Activated CD8-positive, alpha-beta memory T cell treated with anti-CD3 and anti-CD28 coated beads, Interleukin-2, amount 50 U/mL, for 48 hours (primary cell): Measurements from ENCODE around the gene PTPN13.

Experiments used
- DNase-seq: peaks from one replicate; pipeline ENCODE4 v3.0.0-alpha.2; 2020

Gene PTPN13

DNA sequence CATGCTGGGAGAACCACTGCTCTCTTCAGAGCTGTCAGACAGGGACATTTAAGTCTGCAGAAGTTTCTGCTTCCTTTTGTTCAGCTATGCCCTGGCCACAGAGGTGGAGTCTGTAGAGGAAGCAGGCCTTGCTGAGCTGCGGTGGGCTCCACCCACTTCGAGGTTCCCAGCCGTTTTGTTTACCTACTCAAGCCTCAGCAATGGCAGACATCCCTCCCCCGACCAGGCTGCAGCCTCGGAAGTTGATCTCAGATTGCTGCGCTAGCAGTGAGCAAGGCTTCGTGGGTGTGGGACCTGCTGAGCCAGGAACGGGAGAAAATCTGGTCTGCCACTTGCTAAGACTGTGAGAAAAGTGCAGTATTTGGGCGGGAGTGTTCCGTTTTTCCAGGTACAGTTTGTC lies 136.2 kb downstream of the PTPN13 start:
- DNase-seq, result no peak

DNA sequence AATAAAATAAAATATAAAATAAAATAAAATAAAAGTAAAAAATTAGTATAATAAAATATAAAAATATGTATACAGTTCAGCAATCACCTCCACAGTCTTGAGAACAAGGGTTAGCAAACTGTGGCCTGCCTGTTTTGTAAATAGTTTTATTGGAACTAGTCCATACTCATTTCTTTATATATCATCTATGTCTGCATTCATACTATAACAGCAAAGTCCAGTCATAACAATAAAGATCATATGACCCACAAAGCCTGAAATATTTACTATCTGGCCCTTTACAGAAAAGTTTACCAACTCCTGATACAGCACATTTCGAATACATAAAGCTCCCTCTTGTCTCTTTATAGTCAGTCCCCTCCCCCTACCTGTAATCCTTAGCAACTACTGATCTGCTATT lies 143.1 kb downstream of the PTPN13 start:
- DNase-seq, result no peak

DNA sequence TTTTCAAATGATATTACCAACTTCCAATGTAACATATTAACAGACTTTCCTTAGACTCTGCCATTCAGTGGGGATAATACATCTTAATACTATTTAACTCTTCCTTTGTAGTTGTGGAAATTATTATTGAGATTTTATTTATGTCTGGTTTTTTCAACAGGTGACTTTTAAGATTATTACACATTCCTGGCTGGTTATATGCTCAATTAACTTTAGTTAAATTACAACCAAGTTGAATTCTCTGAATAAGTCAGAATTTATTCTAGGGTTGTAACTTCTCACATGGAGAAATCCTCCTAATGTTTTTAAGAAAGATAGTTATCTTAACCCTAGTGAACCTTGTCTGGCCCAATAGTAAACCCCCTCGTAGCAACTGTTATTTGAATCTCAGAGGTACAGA lies 147.7 kb downstream of the PTPN13 start:
- DNase-seq, result no peak

DNA sequence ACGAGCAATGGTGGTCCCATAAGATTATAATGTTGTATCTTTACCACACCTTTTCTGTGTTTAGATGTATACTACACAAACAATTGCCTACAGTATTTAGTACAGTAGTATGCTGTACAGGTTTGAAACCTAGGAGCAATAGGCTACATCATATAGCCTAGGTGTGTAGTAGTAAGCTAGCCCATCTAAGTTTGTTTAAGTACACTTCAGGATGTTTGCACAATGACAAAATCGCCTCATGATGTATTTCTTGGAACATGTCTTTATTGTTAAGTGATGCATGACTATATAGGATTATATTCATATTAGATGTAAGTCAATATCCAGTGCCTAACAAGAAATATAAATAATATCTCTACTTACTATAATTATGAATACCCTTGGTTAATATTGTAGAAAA lies 150.5 kb downstream of the PTPN13 start:
- DNase-seq, result no peak

DNA sequence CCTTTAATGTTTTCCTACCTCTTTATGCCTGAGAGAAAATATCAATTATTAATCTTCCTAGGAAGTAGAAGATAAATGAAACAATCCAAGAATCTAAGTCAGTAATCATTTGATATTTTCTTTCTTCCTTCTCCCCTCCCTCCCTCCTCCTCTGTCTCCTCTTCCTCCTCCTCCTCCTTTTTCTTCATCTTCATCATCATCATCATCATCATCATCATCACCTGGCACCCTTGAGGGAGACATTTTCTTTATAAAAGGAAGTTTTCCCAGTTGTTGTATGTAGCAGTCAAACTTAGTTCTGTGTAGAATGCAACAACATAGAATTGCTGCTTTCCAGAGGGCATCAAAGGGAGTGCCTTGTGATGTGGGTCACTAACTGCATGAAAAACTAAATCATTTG lies 155.0 kb downstream of the PTPN13 start:
- no peak for DNase-seq

DNA sequence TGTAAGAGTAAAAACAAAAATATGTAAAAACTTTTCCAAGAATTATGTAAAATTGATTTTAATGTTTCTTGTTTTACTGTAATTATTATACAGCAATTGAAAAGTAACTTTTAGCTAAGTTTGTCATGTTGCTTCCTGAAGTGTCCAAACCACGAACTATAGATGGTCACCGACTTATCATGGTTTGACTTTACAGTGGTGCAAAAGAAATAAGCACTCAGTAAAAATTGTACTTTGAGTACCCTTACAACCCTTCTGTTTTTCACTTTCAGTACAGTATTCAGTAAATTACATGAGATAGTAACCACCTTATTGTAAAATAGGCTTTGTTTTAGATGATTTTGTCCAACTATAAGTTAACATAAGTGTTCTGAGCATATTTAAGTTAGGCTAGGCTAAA lies 161.3 kb downstream of the PTPN13 start:
- DNase-seq, result no peak

DNA sequence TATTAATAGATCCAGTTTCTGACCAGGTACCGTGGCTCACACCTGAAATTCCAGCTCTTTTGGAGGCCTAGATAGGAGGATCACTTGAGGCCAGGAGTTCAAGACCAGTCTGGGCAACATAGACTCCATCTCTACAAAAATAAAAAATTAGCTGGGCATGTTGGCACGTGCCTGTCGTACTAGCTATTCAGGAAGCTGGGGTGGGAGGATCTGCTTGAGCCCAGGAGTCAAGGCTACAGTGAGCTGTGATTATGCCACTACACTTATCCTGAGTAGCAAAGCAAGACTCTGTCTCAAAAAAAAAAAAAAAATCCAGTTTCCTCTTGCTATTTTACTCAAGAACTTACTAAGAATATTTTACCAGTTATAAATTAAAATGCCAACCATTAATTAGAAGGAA lies 163.4 kb downstream of the PTPN13 start:
- no peak for DNase-seq

DNA sequence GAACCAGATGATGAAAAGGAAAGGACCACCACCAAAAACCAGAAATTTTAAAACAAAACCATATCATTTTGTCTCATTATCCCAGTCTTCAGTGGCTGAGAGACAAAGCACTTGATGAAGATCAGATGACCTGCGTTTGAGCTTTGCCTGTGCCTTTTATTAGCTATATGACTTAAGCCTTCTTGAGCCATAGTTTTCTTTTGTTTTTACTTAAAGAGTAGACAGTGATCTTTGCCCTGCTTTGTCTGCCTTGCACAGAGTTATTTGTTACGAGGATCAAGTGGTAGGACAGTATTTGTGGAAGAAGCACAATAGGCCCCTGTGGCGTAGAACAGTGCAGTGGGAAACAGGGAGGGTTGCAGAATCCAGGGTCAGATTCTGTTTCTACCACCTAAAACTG lies 165.2 kb downstream of the PTPN13 start:
- DNase-seq, result no peak

DNA sequence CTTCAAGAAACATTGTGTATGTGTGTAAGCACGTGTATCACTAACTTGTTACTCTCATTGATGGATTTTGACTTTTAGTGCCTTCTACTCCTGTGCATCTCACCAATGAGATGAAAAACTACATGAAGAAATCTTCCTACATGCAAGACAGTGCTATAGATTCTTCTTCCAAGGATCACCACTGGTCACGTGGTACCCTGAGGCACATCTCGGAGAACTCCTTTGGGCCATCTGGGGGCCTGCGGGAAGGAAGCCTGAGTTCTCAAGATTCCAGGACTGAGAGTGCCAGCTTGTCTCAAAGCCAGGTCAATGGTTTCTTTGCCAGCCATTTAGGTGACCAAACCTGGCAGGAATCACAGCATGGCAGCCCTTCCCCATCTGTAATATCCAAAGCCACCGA lies 168.5 kb downstream of the PTPN13 start:
- DNase-seq, result no peak

DNA sequence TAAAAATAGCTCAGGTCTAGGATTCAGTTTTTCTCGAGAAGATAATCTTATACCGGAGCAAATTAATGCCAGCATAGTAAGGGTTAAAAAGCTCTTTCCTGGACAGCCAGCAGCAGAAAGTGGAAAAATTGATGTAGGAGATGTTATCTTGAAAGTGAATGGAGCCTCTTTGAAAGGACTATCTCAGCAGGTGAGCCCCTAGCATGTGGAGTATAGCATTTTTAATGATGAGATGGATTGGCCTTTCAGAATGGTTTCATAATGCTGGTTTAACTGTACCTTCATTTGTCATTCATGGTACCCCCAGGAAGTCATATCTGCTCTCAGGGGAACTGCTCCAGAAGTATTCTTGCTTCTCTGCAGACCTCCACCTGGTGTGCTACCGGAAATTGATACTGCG lies 175.7 kb downstream of the PTPN13 start:
- DNase-seq, result no peak

DNA sequence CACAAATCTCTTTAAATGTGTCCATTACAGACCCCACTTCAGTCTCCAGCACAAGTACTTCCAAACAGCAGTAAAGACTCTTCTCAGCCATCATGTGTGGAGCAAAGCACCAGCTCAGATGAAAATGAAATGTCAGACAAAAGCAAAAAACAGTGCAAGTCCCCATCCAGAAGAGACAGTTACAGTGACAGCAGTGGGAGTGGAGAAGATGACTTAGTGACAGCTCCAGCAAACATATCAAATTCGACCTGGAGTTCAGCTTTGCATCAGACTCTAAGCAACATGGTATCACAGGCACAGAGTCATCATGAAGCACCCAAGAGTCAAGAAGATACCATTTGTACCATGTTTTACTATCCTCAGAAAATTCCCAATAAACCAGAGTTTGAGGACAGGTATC lies 177.0 kb downstream of the PTPN13 start:
- DNase-seq, result no peak

DNA sequence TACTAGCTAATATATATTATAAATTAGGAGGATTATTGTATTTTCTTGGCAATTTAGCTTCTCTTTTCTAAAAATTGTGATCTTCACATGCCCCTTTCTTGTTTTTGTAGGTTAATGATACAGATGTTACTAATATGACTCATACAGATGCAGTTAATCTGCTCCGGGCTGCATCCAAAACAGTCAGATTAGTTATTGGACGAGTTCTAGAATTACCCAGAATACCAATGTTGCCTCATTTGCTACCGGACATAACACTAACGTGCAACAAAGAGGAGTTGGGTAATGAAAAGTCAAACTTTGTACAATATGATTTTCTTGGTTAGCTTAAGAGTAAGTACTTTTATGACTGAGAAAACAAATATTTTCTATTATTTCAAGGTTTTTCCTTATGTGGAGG lies 180.9 kb downstream of the PTPN13 start:
- no peak for DNase-seq

DNA sequence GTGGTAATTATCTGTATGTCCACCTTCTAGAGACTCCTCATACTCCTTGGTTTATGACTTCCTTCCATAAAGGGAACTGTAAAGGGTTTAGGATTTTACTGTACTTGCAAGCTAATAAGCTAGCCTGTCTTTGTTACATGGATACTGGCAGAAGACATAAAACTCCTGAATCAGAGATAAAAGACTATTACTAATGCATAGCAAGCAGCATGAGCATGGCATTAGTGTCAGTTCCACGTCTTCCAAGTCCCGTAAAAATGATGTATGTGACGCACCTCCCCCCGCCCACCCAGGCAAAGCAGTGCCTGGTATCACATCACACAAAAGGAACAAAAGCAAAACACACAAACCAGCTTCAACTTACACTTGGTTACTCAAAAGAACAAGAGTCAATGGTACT lies 184.1 kb downstream of the PTPN13 start:
- no peak for DNase-seq

DNA sequence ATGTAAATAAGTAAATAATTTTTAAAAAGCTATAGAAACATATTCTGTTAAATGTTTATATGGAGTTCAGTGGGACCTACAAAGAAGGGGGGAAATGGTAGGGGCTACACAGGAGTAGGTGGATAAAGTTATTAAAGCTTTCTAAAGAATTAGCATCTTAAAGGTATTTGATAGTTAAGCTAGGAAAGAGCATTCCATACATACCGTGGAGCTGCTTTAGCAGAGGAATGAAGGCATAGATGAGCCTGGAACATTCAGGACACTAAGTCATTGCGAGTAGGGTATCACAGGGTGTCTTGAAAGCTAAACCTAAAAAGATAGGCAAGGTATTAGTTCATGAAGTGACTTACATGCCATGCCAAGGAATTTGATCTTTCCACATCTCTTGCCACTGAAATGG lies 194.7 kb downstream of the PTPN13 start:
- DNase-seq, result no peak

DNA sequence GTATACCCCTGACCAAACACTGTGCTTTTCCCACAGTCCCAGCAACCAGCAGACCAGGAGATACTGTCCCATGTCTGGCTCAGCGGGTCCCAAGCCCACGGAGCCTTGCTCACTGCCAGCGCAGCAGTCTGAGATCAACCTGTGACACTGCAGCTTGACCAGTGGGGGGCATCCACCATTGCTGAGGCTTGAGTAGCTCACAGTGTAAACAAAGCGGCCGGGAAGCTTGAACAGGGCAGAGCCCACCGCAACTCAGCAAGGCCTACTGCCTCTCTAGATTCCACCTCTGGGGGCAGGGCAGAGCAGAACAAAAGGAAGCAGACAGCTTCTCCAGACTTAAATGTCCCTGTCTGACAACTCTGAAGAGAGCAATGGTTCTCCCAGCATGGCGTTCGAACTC lies 197.0 kb downstream of the PTPN13 start:
- no peak for DNase-seq

DNA sequence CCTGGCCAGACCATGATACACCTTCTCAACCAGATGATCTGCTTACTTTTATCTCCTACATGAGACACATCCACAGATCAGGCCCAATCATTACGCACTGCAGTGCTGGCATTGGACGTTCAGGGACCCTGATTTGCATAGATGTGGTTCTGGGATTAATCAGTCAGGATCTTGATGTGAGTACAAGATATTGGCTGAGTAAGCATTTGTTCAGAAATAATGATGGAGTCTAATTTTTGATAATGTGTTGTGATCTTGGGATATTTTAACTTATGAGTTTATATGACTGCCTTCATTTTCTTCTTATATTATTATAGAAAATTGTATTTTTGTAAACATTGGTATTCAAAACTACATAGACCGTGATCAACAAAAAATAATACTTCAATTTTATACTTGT lies 215.7 kb downstream of the PTPN13 start:
- no peak for DNase-seq

DNA sequence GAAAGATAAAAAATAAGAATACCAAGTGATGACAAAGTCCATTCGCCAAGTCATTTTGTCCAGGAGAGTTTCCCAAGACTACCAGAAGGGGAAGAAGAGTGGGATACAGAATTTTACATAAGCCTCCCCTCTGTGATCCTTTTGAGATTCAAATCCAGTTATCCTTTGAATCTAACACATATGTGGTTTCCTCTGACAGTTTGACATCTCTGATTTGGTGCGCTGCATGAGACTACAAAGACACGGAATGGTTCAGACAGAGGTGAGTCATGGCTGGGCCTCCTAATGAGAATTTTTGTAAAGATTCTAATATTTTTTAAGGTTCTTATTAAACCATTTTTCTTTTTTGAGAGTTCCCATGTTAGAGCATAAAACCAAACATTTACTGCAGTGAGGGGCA lies 216.7 kb downstream of the PTPN13 start:
- DNase-seq, result no peak

DNA sequence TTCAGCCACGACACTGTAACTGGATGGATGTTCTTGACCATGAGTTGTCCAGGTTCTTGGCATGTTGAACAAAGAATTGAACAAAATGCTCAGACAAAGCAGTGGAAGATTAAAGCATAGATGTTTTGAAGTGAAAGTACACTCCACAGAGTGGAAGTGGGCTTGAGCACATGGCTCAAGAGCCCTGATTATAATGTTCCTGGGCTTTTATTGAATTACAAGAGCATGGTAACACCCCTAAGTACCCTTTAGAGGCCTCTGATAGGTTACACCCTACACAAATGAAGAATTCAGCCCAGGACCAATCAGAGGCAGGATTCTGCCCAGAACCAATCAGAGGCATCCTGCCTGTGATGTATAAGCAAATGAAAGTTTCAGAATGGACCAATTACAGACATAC lies 221.5 kb downstream of the PTPN13 start:
- DNase-seq, result no peak

DNA sequence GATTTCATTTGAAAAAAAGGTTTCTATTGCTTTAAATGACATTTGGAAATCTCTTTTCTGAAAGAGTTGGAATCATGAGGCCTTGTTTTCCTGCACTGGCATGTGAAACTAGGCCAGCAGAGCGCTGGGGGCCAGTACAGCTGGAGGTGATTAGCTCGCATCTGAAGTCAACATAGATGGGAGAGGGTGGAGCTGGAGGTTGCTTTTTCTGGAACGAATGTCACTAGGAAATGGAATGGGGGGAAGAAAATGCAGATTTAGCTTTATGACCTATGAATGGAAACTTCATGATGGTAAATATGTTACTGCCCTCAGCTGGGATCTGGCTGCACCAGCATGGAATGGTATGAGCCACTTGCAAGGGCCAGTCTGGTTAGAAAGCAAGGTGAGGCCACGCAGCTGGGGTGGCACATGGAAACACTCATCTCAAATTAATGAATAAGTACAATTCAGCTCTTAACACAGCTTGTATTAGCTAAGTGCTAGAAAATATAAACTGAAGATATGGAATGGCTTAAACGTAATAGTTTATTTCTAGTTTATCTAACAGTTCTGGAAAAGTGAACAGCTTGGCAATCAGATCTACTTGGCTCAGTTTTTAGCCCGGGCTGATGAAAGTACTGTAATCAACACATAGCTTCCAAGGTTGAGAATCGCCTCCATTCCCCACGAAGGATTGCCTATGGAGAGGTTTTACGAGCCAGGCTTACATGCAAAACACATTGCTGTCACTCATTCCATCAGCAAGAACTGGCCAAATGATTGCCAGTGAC lies 222.6 kb downstream of the PTPN13 start:
- DNase-seq, result no peak

DNA sequence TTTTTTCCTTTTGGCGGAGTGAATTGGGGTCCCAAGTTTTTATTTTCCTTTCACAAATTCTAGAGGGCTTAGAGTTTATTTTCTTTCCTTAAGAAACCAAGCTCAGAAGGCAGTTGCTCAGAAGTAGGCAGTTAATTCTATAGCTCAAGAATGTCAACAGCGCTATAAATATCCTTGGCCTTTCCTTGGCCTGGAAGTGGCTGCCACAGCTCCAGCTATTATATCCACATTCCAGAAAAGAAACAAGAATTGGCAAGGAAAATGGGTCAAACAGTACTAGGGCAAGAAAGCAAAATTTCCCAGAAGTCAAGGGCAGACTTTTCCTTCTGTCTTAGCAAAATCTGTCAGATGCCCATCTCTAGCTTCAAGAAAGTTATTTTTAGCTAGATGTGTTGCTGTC lies 224.1 kb downstream of the PTPN13 start:
- no peak for DNase-seq

DNA sequence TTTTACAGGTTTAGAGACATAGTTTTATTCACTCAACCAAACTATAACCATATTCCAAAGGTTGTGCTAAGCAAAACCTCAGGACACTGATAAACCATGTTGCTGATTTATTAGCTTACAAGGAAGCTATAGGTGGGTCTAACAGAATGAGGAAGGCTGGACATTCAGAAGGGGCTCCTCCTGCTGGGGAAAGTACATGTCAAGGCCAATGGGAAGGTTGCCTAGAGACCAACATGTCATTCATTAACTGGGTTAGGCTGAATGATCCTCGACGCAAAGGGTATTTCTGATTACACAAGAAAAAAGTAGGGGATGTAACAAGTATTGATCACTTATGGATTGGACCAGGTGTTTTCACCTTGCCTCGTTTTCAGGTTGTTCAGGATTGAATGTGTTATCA lies 224.7 kb downstream of the PTPN13 start:
- DNase-seq, result no peak

DNA sequence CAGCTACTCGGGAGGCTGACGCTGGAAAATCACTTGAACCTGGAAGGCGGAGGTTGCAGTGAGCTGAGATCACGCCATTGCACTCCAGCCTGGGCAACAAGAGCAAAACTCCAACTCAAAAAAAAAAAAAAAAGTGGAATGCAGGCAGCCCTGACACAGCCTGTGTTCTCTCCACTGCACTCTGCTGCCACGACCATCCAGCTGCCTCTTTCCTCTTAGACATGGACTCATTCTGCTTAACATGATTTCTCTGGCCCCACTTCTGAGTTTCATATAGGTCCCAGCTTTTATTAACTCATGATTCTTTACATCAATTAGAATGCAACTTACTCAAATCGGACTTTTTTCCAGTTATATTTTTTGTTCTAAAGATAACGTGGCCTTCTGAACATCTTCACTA lies 225.4 kb downstream of the PTPN13 start:
- no peak for DNase-seq

DNA sequence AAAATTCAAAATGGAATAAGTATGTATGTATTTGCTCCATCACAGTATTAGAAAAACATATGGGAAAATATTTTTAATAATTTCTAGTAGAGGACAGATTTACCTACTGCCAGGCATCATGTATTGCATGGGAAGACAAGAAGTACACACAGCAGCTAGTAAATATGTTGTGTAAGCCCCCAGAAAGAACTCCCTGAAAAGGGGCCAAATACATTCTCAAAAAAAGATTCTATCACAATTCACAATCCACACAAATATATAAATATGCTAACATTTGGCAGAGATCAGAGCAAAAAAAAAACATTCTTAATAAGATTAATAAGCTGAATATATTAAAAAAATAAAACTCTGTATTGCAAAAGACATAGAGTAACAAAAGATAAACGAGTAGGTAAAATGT lies 227.0 kb downstream of the PTPN13 start:
- no peak for DNase-seq

DNA sequence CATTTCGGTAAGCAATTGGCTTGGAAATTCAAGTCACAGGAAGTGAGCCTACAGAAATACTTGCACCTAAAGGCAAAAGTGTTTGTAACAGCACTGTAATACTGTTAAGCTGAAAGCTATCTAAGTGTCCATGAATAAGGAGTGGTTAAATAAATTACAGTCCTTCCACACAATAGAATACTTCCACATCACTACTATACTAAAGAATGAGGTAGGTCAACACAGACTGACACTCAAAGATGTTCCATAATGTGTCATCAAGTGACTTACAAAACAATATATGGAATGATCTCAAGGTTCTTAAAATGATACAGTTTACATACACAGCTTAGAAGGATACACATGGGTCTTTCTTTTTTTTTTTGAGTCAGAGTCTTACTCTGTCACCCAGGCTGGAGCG lies 228.0 kb downstream of the PTPN13 start:
- DNase-seq, result no peak

DNA sequence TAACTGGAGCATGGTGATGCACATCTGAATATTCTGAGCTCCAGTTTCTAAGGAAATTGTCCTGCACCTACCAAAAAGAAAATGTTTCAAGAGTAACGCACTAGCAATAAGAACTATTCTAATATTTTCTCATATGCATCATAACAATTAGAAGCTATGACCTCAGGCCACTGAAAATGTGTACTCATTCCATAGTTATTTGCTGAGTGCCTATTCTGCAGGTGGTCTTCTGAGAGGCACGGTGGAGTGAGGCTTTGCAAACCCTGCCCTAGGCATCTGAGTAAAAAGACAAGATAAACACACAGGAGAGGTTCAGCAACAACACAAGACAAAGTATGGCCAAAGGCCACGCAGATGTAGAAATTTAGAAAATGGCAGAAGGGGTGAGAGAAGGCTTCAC lies 231.4 kb downstream of the PTPN13 start:
- DNase-seq, result no peak
